Central memory CD8-positive, alpha-beta T cell (primary cell): ENCODE results near the gene AP3S1.
"Not testable (repeated sequence)": the region's sequence is repeated elsewhere in the genome, so short reads cannot be mapped to it uniquely, and the experiment has no call there.

ENCODE experiments used
- ATAC-seq: fragments of 150-1000 bp; cut with Tn5 transposase; replicated peaks from 2 replicates; pipeline ENCODE4 v1.10.0; 2022; ENCODE audit warnings: mild to moderate bottlenecking, moderate FRiP score, moderate number of reproducible peaks; ENCODE audit not compliant: poor library complexity, severe bottlenecking; ENCODE audit errors: extremely low read depth
- DNase-seq, 2 donors: peaks; one replicate each; pipeline ENCODE4 v3.0.0; 2021; ENCODE audit warnings: low spot score in 2 of 2
- H3K27ac Mint-ChIP-seq: one replicate; pipeline ENCODE4 v1.8.0; 2022; ENCODE audit warnings: low read depth, mild to moderate bottlenecking, moderate library complexity, mixed read lengths
- H3K27me3 Mint-ChIP-seq: one replicate; pipeline ENCODE4 v1.8.0; 2022; ENCODE audit warnings: mixed read lengths
- H3K36me3 Mint-ChIP-seq: one replicate; pipeline ENCODE4 v1.8.0; 2022; ENCODE audit warnings: mild to moderate bottlenecking, moderate library complexity, mixed read lengths; ENCODE audit not compliant: insufficient read depth
- H3K4me1 Mint-ChIP-seq: one replicate; pipeline ENCODE4 v1.8.0; 2022; ENCODE audit warnings: mixed read lengths
- H3K4me3 Mint-ChIP-seq: one replicate; pipeline ENCODE4 v1.8.0; 2022; ENCODE audit warnings: mild to moderate bottlenecking, moderate library complexity, mixed read lengths
- H3K9me3 Mint-ChIP-seq: one replicate; pipeline ENCODE4 v1.8.0; 2022; ENCODE audit warnings: mixed read lengths

AP3S1 gene

DNA sequence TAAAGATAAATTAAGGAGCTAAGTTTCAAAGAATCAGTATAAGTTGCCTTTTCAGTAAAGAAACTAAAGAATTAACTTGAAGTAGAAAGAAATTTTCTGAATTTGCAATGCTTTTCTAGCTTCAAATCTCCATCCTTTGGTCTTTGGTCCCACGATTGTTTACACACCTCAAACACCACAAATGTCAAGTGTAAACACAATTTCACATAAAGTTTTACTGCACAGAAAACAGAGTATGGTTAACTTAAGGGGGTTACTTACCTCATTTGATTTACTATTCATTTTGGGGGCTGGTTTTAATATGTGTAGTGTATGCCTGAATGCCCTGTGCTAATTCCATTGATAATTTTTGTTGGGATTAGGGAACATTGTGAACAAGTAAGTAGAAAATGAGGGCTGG lies 29.4 kb upstream of the AP3S1 start:
- H3K36me3 Mint-ChIP-seq, result no peaks in the 10 kb centered on the region
- H3K4me1 Mint-ChIP-seq, result peaks cover 15% of the 10 kb centered on the region
- DNase-seq (no peak), ATAC-seq (no peak)
- H3K27ac Mint-ChIP-seq, result no peak overlapping the region
- H3K27me3 Mint-ChIP-seq, result peaks cover 71% of the 10 kb centered on the region
- H3K9me3 Mint-ChIP-seq, result no peaks in the 10 kb centered on the region
- no peak overlapping the region for H3K4me3 Mint-ChIP-seq

DNA sequence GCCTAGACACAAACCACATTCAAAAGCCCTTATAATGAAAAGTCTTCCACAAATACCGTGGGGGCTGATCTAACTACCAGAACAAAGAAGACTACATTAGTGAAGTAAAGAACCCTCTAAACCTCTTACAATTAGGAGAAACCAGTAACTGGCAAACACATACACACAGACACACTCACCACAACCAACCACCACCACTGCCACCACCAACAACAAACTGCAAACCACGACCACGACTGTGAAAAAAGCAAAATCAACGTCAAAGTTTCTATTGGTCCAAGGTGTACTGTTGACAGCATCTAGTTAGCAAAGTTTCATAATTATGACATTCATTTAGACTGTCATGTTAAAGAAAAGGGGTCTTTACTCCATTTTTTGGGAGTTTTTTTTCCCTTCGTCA lies 28.0 kb upstream of the AP3S1 start:
- Mint-ChIP-seq H3K27me3 (peaks cover 79% of the 10 kb centered on the region), H3K36me3 (no peaks in the 10 kb centered on the region), H3K9me3 (no peaks in the 10 kb centered on the region), H3K27ac (no peak overlapping the region), H3K4me3 (no peak overlapping the region), H3K4me1 (peaks cover 15% of the 10 kb centered on the region)
- no peak for DNase-seq
- no peak for ATAC-seq

DNA sequence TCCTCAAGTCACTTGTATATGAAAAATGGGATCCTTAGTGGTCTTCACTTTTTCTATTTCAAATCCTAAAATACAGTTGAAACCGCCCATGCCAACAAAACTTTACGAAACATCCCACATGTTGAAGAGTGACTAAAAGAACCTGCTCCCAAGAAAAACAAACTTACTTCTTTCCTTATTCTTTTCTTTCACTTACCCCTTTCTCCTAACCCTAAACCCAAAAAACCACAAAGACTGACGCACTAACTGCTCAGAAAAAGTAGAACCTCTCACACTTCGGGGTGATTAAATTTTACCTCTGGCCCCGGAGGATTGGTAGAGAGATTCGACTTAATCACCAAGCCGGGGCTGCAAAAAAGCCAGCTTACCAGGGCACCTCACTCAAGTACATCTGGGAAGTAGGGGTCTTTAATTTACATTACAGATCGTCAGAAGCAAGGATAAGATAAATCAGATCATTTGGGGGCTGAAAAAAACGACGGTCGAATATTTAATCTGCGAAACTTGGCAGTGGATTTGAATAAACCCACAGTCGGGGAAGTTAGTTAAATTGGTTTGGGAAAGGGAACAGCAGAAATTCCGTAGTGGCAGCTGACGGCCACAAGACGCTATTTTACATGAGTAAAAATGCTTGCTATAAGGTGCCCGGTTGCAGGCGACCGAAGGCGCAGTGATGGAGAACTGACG lies 26.6 kb upstream of the AP3S1 start:
- ATAC-seq, result no peak

DNA sequence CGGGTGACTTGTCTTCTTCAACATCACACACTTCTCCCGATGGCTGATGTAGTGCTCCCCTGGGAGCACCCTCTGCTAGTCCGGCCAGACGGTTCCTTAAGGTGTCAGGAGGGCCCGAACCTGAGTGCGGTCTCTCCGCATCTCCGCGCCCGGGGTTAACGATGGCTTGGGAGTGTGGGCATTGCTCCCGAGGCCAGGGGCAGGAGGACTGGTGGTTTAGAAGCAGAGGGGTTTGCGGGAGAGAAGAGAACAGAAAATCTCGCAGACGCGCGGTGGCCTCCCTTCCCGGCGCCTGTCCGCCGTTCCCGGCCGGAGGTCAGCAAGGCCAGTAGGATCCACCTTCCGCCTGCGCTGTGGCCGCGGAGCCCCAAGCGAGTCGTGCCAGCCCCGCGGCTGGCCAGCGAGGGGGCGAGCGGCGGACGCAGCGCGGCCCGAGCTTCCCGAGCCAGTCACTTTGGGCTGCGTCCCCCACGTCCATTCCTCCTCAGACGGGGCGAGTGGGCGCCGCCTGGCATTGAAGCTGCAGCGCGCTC lies 26.0 kb upstream of the AP3S1 start:
- Mint-ChIP-seq H3K27me3 (peaks cover 100% of the 10 kb centered on the region), H3K36me3 (no peaks in the 10 kb centered on the region), H3K9me3 (no peaks in the 10 kb centered on the region), H3K4me1 (peaks cover 15% of the 10 kb centered on the region), H3K27ac (no peak overlapping the region), H3K4me3 (peak overlapping the region; percentile 57)
- no peak for DNase-seq
- ATAC-seq, result no peak

More for the DNA sequence above, 26.6 kb upstream of the AP3S1 start:
- Mint-ChIP-seq H3K9me3 (no peaks in the 10 kb centered on the region), H3K36me3 (no peaks in the 10 kb centered on the region), H3K27me3 (peaks cover 94% of the 10 kb centered on the region), H3K4me1 (peaks cover 15% of the 10 kb centered on the region), H3K27ac (no peak overlapping the region), H3K4me3 (peak overlapping the region; percentile 57)
- no peak for DNase-seq

DNA sequence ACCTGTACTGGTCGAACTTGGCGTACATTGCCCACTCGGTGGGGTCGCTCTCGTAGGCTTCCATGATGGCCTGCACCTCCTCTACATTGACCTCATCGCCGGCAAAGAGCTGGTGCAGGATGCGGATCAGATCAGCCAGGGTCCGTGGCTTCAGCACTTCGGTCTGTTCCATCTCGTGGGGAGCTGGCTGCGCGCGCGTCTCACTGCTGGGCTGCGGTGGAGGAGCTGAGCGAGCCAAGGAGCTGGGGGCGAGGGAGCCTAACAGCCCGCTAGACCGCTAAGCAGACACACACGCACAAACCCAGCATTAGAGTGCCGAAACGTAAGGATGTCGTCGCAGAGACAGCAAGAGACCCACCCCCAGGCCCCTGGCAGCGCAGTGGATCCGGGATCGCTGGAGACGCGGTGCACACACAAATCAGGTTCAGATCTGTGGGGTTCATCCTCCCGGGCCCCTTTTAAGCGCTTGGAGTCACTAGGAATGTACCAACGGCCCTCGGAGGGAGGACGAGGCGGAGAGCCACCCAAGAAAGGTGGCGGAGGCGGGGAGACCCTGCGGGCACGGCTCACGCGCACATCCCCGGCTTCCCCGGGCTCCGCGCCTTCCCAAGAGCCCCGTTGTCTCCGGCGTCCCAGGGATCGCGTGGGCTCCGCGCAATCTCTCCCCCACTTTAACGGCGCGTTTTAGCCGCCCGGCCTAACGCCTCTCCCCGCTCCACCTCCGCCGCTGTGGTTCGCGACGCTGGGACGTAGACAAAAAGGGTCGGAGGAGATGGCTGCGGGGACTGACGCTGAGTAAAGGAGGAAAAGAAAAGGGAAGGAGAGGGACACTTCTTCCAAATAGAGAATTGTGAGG lies 25.3 kb upstream of the AP3S1 start, which contains the start of gene CDO1:
Gene CDO1, minus strand, starts transcription at position 434 of the 856 bp plus-strand sequence. Its CDS starts 262 bp downstream, at position 172.
- Mint-ChIP-seq H3K9me3 (no peaks in the 10 kb centered on the region), H3K4me1 (peaks cover 15% of the 10 kb centered on the region), H3K27ac (no peak within 1 kb of the TSS), H3K36me3 (no peaks in the 10 kb centered on the region), H3K4me3 (peak within 1 kb of the TSS; percentile 57), H3K27me3 (peaks cover 100% of the 10 kb centered on the region)
- ATAC-seq (no peak), DNase-seq (no peak)

DNA sequence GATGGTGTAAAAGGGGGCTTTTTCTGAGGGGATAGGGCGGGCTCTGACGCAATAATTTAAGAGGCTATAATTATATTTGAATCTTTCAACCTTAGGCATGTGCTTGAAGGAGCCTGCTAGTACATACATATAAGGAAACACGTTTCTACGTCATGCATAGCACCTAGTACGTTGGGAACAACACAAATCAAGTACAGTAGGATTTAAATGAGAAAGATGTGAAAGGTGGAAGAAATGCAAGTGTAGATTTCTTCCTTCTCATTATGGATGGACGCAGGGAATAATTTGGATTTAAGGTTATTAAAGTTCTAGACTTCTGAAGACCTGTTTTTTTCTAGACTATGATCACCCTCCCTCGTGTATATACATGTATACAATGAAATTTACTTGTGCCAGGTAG lies 24.3 kb upstream of the AP3S1 start:
- Mint-ChIP-seq H3K27me3 (peaks cover 93% of the 10 kb centered on the region), H3K4me3 (no peak overlapping the region), H3K27ac (no peak overlapping the region), H3K9me3 (no peaks in the 10 kb centered on the region), H3K4me1 (peaks cover 15% of the 10 kb centered on the region), H3K36me3 (no peaks in the 10 kb centered on the region)
- ATAC-seq (no peak), DNase-seq (no peak)

DNA sequence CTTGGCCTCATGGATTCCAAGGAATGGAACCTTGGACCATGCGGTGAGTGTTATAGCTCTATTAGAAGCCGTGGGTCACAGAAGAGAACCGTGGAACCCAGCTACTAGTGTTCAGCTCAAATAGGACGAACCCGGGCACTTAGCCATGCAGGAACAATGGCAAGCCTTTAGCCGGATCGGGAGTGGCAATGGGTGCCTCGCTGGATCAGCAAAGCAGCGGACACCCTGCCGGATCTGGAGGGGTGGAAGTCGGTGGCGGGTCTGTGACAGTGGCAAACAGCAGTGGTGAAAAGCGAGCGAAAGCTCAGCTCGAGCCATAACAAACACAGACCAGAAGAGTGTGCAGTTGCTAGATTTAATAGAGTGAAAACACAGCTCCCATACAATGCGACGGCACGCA lies 22.9 kb upstream of the AP3S1 start:
- DNase-seq, result no peak
- no peaks in the 10 kb centered on the region for H3K36me3 Mint-ChIP-seq
- no peak for ATAC-seq
- H3K27me3 Mint-ChIP-seq, result peaks cover 79% of the 10 kb centered on the region
- H3K4me1 Mint-ChIP-seq, result peaks cover 15% of the 10 kb centered on the region
- no peaks in the 10 kb centered on the region for H3K9me3 Mint-ChIP-seq
- no peak overlapping the region for H3K4me3 Mint-ChIP-seq
- no peak overlapping the region for H3K27ac Mint-ChIP-seq

DNA sequence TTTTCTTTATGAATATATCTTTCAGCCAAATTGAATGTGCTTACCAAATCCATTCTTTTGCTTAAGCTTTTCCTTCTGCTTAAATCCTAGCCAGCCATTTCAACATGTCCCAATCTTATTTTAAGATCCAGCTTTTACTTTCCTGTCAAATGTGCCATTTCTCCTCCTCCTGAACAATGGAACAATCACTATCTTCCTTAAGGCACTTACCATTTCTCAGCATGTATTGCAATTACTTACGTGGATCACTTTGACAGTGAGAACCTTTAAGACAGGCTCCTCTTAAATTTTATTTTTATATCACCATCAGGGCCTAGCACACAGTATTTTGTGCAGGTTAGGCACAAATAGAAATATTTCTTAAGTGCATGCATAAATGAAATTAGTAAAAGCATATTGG lies 20.9 kb upstream of the AP3S1 start:
- H3K4me3 Mint-ChIP-seq, result no peak overlapping the region
- H3K27ac Mint-ChIP-seq, result no peak overlapping the region
- H3K36me3 Mint-ChIP-seq, result no peaks in the 10 kb centered on the region
- peaks cover 9% of the 10 kb centered on the region for H3K4me1 Mint-ChIP-seq
- H3K9me3 Mint-ChIP-seq, result peaks cover 5% of the 10 kb centered on the region
- ATAC-seq (no peak), DNase-seq (no peak)
- H3K27me3 Mint-ChIP-seq, result peaks cover 59% of the 10 kb centered on the region

DNA sequence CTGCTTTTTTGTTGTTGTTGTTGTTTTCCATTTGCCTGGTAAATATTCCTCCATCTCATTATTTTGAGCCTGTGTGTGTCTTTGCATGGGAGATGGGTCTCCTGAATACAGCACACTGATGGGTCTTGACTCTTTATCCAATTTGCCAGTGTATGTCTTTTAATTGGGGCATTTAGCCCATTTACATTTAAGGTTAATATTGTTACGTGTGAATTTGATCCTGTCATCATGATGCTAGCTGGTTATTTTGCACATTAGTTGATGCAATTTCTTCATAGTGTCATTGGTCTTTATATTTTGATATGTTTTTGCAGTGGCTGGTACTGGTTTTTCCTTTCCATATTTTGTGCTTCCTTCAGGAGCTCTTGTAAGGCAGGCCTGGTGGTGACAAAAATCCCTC lies 16.8 kb upstream of the AP3S1 start:
- not testable (repeated sequence) for H3K4me3 Mint-ChIP-seq, DNase-seq, ATAC-seq, H3K9me3 Mint-ChIP-seq, H3K27ac Mint-ChIP-seq, H3K4me1 Mint-ChIP-seq
- peaks cover 17% of the 10 kb centered on the region for H3K27me3 Mint-ChIP-seq
- peaks cover 16% of the 10 kb centered on the region for H3K36me3 Mint-ChIP-seq

DNA sequence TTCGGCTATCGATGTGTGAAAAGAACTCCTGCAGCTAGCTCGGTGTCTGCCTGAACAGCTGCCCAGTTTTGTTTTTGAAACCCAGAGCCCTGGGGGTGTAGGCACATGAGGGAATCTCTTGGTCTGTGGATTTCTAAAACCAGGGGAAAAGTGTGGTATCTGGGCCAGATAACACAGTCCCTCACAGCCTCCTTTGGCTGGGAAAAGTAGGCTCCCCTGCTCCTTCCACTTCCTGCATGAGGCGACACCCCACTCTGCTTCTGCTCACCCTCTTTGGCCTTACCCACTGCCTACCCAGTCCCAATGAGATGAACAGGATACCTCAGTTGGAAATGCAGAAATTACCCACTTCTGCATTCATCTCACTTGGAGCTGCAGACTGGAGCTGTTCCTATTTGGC lies 15.8 kb upstream of the AP3S1 start:
- Mint-ChIP-seq H3K4me3 (no peak overlapping the region), H3K36me3 (peaks cover 16% of the 10 kb centered on the region), H3K27ac (no peak overlapping the region), H3K27me3 (peaks cover 8% of the 10 kb centered on the region), H3K9me3 (peaks cover 5% of the 10 kb centered on the region), H3K4me1 (peaks cover under 1% of the 10 kb centered on the region)
- DNase-seq (no peak), ATAC-seq (no peak)

DNA sequence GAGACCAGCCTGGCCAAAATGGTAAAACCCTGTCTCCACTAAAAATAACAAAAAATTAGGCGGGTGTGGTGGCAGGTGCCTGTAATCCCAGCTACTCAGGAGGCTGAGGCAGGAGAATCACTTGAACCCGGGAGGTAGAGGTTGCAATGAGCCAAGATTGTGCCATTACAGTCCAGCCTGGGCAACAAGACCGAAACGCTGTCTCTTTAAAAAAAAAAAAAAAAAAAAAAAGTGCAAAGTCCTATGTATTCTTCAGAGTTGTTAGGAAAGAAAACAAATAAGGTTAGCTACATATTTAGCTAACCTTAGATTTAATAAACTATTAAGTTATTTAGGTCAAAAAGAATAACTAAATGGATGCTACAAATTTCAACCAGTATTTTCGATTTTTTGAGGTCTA lies 11.8 kb upstream of the AP3S1 start:
- no peak overlapping the region for H3K4me3 Mint-ChIP-seq
- ATAC-seq (no peak), DNase-seq (no peak)
- peaks cover 2% of the 10 kb centered on the region for H3K9me3 Mint-ChIP-seq
- peaks cover 40% of the 10 kb centered on the region for H3K36me3 Mint-ChIP-seq
- H3K27ac Mint-ChIP-seq, result no peak overlapping the region
- peaks cover 11% of the 10 kb centered on the region for H3K4me1 Mint-ChIP-seq
- no peaks in the 10 kb centered on the region for H3K27me3 Mint-ChIP-seq

DNA sequence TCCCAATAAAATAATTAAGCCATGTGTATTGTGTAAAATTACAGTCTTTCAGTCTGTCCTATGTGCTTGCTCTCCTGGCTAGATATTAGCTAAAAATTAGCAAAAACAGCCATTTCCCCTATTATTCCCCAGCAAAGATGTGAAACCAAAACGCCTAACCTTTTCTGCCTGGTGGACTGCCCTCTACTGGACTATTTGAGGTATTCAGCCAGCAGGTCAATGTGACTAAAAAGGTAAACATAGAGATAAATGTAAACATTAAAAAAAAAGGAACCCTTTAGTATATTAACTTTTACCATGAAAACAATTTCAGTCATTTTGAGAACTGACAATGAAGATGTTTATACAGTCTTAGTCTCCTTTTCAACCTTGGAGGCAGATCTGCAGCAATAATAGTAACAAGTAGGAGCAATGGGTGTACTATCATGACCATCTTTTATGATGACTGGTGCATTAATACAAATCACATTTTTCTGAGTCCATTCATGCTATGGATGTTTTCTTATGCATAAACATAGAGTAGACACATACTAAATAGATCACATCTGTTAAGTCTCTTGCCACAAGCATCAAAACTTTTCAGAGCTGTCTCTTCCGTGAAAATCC lies 10.5 kb upstream of the AP3S1 start:
- DNase-seq (no peak), ATAC-seq (peak; percentile 56)
- Mint-ChIP-seq H3K27ac (no peak overlapping the region), H3K4me1 (peaks cover 13% of the 10 kb centered on the region), H3K27me3 (no peaks in the 10 kb centered on the region), H3K9me3 (no peaks in the 10 kb centered on the region), H3K4me3 (no peak overlapping the region), H3K36me3 (peaks cover 53% of the 10 kb centered on the region)
